Liver (tissue), 9 donors: ENCODE data around the gene CLEC16A. TPM values are rescaled to one million over a fixed set of nuclear protein-coding genes. Genes with fewer than 3 reads are reported as not detected.

Experiments used
- DNase-seq: peaks from one replicate; pipeline ENCODE4 v3.0.0-alpha.2; 2017; ENCODE audit warnings: low spot score
- H3K27ac ChIP-seq, 2 donors: one replicate each; pipeline ENCODE4 v1.7.0; 2013; ENCODE audit warnings: inconsistent platforms in 2 of 2, low read length in 2 of 2, control low read depth in 1 of 2, low read depth in 1 of 2, mild to moderate bottlenecking in 1 of 2
- H3K27me3 ChIP-seq, 4 donors: one replicate each; pipeline versions ENCODE4 v1.6.1 to v1.7.0; 2013; ENCODE audit warnings: low read length in 3 of 4, inconsistent platforms in 1 of 4, mild to moderate bottlenecking in 1 of 4, moderate library complexity in 1 of 4; ENCODE audit not compliant: control insufficient read depth in 4 of 4, insufficient read depth in 4 of 4
- H3K36me3 ChIP-seq, 4 donors: one replicate each; pipeline versions ENCODE4 v1.6.1 to v1.7.0; 2013; ENCODE audit warnings: low read length in 3 of 4, mild to moderate bottlenecking in 3 of 4, low read depth in 1 of 4, moderate library complexity in 1 of 4; ENCODE audit not compliant: control insufficient read depth in 4 of 4, insufficient read depth in 3 of 4
- H3K4me1 ChIP-seq, 4 donors: one replicate each; pipeline versions ENCODE4 v1.6.1 to v1.7.0; 2013; ENCODE audit warnings: low read length in 3 of 4, mild to moderate bottlenecking in 3 of 4, moderate library complexity in 1 of 4; ENCODE audit not compliant: control insufficient read depth in 4 of 4, insufficient read depth in 4 of 4
- H3K4me3 ChIP-seq, 3 donors: one replicate each; pipeline versions ENCODE4 v1.6.1 to v1.7.0; 2013; ENCODE audit warnings: low read length in 3 of 3, control low read depth in 1 of 3, low read depth in 1 of 3, mild to moderate bottlenecking in 1 of 3
- H3K9ac ChIP-seq, 2 donors: one replicate each; pipeline ENCODE4 v1.7.0; 2013; ENCODE audit warnings: low read length in 2 of 2, mild to moderate bottlenecking in 2 of 2, moderate library complexity in 2 of 2, control low read depth in 1 of 2, low read depth in 1 of 2
- H3K9me3 ChIP-seq, 4 donors: one replicate each; pipeline versions ENCODE4 v1.6.1 to v1.7.0; 2013; ENCODE audit warnings: low read length in 3 of 4; ENCODE audit not compliant: control insufficient read depth in 4 of 4
- EGR1 ChIP-seq, 2 donors: IDR thresholded peaks; 2 replicates each; pipeline ENCODE4 v1.6.1; 2016 to 2018; ENCODE audit warnings: antibody characterized with exemption in 2 of 2, low read depth in 2 of 2
- FOXA1 ChIP-seq: IDR thresholded peaks from 2 replicates; pipeline ENCODE4 v1.6.1; 2016; ENCODE audit warnings: antibody characterized with exemption
- FOXA2 ChIP-seq: IDR thresholded peaks from 2 replicates; pipeline ENCODE4 v1.6.1; 2016; ENCODE audit warnings: antibody characterized with exemption
- GABPA ChIP-seq, 2 donors: IDR thresholded peaks in 1 of 2; conservative IDR thresholded peaks in 1 of 2; 2 replicates each; pipeline ENCODE4 v1.6.1; 2016; ENCODE audit warnings: antibody characterized with exemption in 2 of 2, mild to moderate bottlenecking in 1 of 2, moderate library complexity in 1 of 2
- HNF4A ChIP-seq, 2 donors: conservative IDR thresholded peaks; 2 replicates each; pipeline ENCODE4 v1.6.1; 2016; ENCODE audit warnings: antibody characterized with exemption in 2 of 2, mild to moderate bottlenecking in 2 of 2
- HNF4G ChIP-seq: IDR thresholded peaks from 2 replicates; pipeline ENCODE4 v1.6.1; 2016; ENCODE audit warnings: antibody characterized with exemption
- JUND ChIP-seq, 2 donors: IDR thresholded peaks; 2 replicates each; pipeline ENCODE4 v1.6.1; 2016; ENCODE audit warnings: antibody characterized with exemption in 2 of 2
- NR2F2 ChIP-seq: IDR thresholded peaks from 2 replicates; pipeline ENCODE4 v1.6.1; 2016; ENCODE audit warnings: antibody characterized with exemption
- RAD21 ChIP-seq, 2 donors: IDR thresholded peaks; 2 replicates each; pipeline ENCODE4 v1.6.1; 2016; ENCODE audit warnings: antibody characterized with exemption in 2 of 2, mild to moderate bottlenecking in 2 of 2
- RXRA ChIP-seq, 2 donors: IDR thresholded peaks; 2 replicates each; pipeline ENCODE4 v1.6.1; 2017 to 2018; ENCODE audit warnings: antibody characterized with exemption in 2 of 2, mild to moderate bottlenecking in 1 of 2
- SP1 ChIP-seq: IDR thresholded peaks from 2 replicates; pipeline ENCODE4 v1.6.1; 2018; ENCODE audit warnings: antibody characterized with exemption, mild to moderate bottlenecking
- TAF1 ChIP-seq: conservative IDR thresholded peaks from 2 replicates; pipeline ENCODE4 v1.6.1; 2016; ENCODE audit warnings: antibody characterized with exemption, mild to moderate bottlenecking
- YY1 ChIP-seq: IDR thresholded peaks from 2 replicates; pipeline ENCODE4 v1.6.1; 2016; ENCODE audit warnings: antibody characterized with exemption, mild to moderate bottlenecking
- WGBS: extraction: QIAGEN DNeasy Blood & Tissue Kit; methylation state at CpG from one replicate; pipeline ENCODE4 v1.1.7; 2013; 5-methylcytosine and 5-hydroxymethylcytosine counted together
- polyA plus RNA-seq, 2 donors: library from polyadenylated mRNA; stranded (reverse) in 1 of 2; unstranded in 1 of 2; fragments of 200-250 nt in 1 of 2; fragments of >200 nt in 1 of 2; fragmentation: Nextera tagmentation in 1 of 2; extraction: Ambion mirVana in 1 of 2; gene quantifications; one replicate each; pipeline versions ENCODE4 v1.2.1 to v1.2.3, GENCODE V29; 2013 to 2015
- total RNA-seq, 2 donors: library from RNA; depleted of rRNA; stranded (reverse); fragments of >200 nt; gene quantifications; one replicate each; pipeline ENCODE4 v1.2.3, GENCODE V29; 2014
- TF ChIP-seq, protein P1 (sequence below): IDR thresholded peaks from 2 replicates; pipeline ENCODE4 v1.6.1; 2016; ENCODE audit warnings: antibody characterized with exemption, mild to moderate bottlenecking
- TF ChIP-seq, protein P2 (sequence below): IDR thresholded peaks from 2 replicates; pipeline ENCODE4 v1.6.1; 2016; ENCODE audit warnings: antibody characterized with exemption
- TF ChIP-seq, protein P3 (sequence below): fragments of 150-350 bp; IDR thresholded peaks from 2 replicates; pipeline ENCODE4 v1.5.1; 2017; ENCODE audit warnings: improper control_type of control experiment, low read depth, low read length; ENCODE audit not compliant: missing input control
- TF ChIP-seq, protein P4 (sequence below): IDR thresholded peaks from 2 replicates; pipeline ENCODE4 v1.6.1; 2016; ENCODE audit warnings: antibody characterized with exemption
- TF ChIP-seq, protein P5 (sequence below): IDR thresholded peaks from 2 replicates; pipeline ENCODE4 v1.6.1; 2016; ENCODE audit warnings: antibody characterized with exemption
- donor health status: healthy.
- donor health status: healthy.
- donor health status: healthy.
- donor health status: healthy.
- donor health status: healthy.

Gene CLEC16A
- total and polyA plus RNA-seq, 4 donors, result 9.7 to 23.0 (median 17.4) TPM

DNA sequence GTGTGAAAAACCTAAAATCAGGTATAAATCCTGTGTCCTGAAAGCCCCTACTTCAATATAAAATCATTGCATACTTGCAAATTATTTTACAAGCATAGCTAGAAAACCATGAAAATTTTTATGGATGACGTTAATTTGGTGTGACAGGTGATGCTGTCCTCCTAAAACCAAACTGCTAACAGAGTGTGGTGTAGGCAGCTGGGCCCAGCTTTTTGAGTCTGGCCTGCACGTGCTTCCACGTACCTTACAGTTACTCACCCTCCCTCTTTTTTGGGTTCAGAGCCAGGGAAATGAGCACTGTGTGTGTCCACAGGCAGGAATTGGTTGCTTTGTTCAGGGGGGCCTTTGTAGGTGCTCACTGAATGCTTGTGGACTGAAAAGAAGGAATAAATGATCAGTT, 36.4 kb downstream of the CLEC16A start:
- no peak for DNase-seq
- no peaks in the 10 kb centered on the region for H3K27me3 ChIP-seq
- peaks cover 0 to 11% (median 4%) of the 10 kb centered on the region in 4 donors for H3K4me1 ChIP-seq
- no peak overlapping the region for H3K4me3 ChIP-seq
- no peak overlapping the region for H3K27ac ChIP-seq
- H3K9me3 ChIP-seq, result no peaks in the 10 kb centered on the region
- TF ChIP-seq FOXA2, result no peak
- TF ChIP-seq RXRA (IDR thresholded peaks at IDR 0.05), result no peak
- no peak for TF ChIP-seq TAF1
- TF ChIP-seq JUND (IDR thresholded peaks at IDR 0.05), result no peak
- no peak for TF ChIP-seq SP1
- TF ChIP-seq HNF4A (conservative IDR thresholded peaks at IDR 0.05), result no peak
- no peak for TF ChIP-seq HNF4G
- TF ChIP-seq, protein P1, sequence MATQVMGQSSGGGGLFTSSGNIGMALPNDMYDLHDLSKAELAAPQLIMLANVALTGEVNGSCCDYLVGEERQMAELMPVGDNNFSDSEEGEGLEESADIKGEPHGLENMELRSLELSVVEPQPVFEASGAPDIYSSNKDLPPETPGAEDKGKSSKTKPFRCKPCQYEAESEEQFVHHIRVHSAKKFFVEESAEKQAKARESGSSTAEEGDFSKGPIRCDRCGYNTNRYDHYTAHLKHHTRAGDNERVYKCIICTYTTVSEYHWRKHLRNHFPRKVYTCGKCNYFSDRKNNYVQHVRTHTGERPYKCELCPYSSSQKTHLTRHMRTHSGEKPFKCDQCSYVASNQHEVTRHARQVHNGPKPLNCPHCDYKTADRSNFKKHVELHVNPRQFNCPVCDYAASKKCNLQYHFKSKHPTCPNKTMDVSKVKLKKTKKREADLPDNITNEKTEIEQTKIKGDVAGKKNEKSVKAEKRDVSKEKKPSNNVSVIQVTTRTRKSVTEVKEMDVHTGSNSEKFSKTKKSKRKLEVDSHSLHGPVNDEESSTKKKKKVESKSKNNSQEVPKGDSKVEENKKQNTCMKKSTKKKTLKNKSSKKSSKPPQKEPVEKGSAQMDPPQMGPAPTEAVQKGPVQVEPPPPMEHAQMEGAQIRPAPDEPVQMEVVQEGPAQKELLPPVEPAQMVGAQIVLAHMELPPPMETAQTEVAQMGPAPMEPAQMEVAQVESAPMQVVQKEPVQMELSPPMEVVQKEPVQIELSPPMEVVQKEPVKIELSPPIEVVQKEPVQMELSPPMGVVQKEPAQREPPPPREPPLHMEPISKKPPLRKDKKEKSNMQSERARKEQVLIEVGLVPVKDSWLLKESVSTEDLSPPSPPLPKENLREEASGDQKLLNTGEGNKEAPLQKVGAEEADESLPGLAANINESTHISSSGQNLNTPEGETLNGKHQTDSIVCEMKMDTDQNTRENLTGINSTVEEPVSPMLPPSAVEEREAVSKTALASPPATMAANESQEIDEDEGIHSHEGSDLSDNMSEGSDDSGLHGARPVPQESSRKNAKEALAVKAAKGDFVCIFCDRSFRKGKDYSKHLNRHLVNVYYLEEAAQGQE, result no peak
- TF ChIP-seq, protein P2, sequence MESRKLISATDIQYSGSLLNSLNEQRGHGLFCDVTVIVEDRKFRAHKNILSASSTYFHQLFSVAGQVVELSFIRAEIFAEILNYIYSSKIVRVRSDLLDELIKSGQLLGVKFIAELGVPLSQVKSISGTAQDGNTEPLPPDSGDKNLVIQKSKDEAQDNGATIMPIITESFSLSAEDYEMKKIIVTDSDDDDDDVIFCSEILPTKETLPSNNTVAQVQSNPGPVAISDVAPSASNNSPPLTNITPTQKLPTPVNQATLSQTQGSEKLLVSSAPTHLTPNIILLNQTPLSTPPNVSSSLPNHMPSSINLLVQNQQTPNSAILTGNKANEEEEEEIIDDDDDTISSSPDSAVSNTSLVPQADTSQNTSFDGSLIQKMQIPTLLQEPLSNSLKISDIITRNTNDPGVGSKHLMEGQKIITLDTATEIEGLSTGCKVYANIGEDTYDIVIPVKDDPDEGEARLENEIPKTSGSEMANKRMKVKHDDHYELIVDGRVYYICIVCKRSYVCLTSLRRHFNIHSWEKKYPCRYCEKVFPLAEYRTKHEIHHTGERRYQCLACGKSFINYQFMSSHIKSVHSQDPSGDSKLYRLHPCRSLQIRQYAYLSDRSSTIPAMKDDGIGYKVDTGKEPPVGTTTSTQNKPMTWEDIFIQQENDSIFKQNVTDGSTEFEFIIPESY, result no peak
- TF ChIP-seq GABPA (IDR thresholded peaks at IDR 0.05 in 1 of 2, conservative IDR thresholded peaks at IDR 0.05 in 1 of 2), result no peak
- TF ChIP-seq, protein P3, sequence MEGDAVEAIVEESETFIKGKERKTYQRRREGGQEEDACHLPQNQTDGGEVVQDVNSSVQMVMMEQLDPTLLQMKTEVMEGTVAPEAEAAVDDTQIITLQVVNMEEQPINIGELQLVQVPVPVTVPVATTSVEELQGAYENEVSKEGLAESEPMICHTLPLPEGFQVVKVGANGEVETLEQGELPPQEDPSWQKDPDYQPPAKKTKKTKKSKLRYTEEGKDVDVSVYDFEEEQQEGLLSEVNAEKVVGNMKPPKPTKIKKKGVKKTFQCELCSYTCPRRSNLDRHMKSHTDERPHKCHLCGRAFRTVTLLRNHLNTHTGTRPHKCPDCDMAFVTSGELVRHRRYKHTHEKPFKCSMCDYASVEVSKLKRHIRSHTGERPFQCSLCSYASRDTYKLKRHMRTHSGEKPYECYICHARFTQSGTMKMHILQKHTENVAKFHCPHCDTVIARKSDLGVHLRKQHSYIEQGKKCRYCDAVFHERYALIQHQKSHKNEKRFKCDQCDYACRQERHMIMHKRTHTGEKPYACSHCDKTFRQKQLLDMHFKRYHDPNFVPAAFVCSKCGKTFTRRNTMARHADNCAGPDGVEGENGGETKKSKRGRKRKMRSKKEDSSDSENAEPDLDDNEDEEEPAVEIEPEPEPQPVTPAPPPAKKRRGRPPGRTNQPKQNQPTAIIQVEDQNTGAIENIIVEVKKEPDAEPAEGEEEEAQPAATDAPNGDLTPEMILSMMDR, result no peak
- TF ChIP-seq EGR1 (IDR thresholded peaks at IDR 0.05; ENCODE audit: low read depth in 2 of 2), result no peak
- TF ChIP-seq, protein P4, sequence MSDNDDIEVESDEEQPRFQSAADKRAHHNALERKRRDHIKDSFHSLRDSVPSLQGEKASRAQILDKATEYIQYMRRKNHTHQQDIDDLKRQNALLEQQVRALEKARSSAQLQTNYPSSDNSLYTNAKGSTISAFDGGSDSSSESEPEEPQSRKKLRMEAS, result no peak
- TF ChIP-seq, protein P5, sequence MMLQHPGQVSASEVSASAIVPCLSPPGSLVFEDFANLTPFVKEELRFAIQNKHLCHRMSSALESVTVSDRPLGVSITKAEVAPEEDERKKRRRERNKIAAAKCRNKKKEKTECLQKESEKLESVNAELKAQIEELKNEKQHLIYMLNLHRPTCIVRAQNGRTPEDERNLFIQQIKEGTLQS, result no peak
- no peak for TF ChIP-seq YY1
- TF ChIP-seq NR2F2, result no peak
- TF ChIP-seq RAD21 (IDR thresholded peaks at IDR 0.05), result no peak
- no peak for TF ChIP-seq FOXA1
- H3K9ac ChIP-seq, result no peak overlapping the region
- WGBS, result 97% methylated on average over 3 of the region's 3 CpGs
- peaks cover 0 to 7% (median 4%) of the 10 kb centered on the region in 4 donors for H3K36me3 ChIP-seq
